Ascending aorta (tissue), 2 donors: ENCODE data around the gene GPR37L1. TPM values are rescaled to one million over a fixed set of nuclear protein-coding genes. Genes with fewer than 3 reads are reported as not detected.
"Not testable (repeated sequence)": the region's sequence is repeated elsewhere in the genome, so short reads cannot be mapped to it uniquely, and the experiment has no call there.

Experiments used
- DNase-seq, 2 donors: peaks; one replicate each; pipeline ENCODE4 v3.0.0-alpha.2; 2019; ENCODE audit warnings: low spot score in 2 of 2
- H3K27ac ChIP-seq, 2 donors: fragments of 200-600 bp; sonication (generic); one replicate each; pipeline ENCODE4 v1.5.1; 2016 to 2017; ENCODE audit warnings: mild to moderate bottlenecking in 1 of 2
- H3K27me3 ChIP-seq: fragments of 200-600 bp; sonication (generic); one replicate; pipeline ENCODE4 v1.5.1; 2017
- H3K36me3 ChIP-seq, 2 donors: fragments of 200-600 bp; sonication (generic); one replicate each; pipeline ENCODE4 v1.5.1; 2016
- H3K4me1 ChIP-seq, 2 donors: fragments of 200-600 bp; sonication (generic); one replicate each; pipeline ENCODE4 v1.5.1; 2016 to 2017; ENCODE audit warnings: mild to moderate bottlenecking in 1 of 2
- H3K4me3 ChIP-seq, 2 donors: fragments of 200-600 bp; sonication (generic); one replicate each; pipeline ENCODE4 v1.5.1; 2016 to 2017; ENCODE audit warnings: mild to moderate bottlenecking in 1 of 2
- H3K9me3 ChIP-seq, 2 donors: fragments of 200-600 bp; sonication (generic); one replicate each; pipeline ENCODE4 v1.5.1; 2016
- intact Hi-C: fragments of 100-400 bp; cut with DNase I; formaldehyde crosslinking; loops from one replicate; pipeline ENCODE4 v1.15.1; 2023
- total RNA-seq: library from RNA; depleted of rRNA; stranded (reverse); fragments of >200 nt; gene quantifications from one replicate; pipeline ENCODE4 v1.1.0, GENCODE V29; 2016
- TF ChIP-seq, protein P1 (sequence below), 3 experiments: fragments of 200-600 bp in 2 of 3; fragments of 450-650 bp in 1 of 3; sonication (generic) in 2 of 3; IDR thresholded peaks; one replicate each; pipeline ENCODE4 v1.5.1; 2016 to 2019; ENCODE audit warnings: antibody characterized with exemption in 3 of 3, mild to moderate bottlenecking in 1 of 3, moderate library complexity in 1 of 3

GPR37L1 gene
- total RNA-seq, 1 donor from 2014 or later, result not detected

DNA sequence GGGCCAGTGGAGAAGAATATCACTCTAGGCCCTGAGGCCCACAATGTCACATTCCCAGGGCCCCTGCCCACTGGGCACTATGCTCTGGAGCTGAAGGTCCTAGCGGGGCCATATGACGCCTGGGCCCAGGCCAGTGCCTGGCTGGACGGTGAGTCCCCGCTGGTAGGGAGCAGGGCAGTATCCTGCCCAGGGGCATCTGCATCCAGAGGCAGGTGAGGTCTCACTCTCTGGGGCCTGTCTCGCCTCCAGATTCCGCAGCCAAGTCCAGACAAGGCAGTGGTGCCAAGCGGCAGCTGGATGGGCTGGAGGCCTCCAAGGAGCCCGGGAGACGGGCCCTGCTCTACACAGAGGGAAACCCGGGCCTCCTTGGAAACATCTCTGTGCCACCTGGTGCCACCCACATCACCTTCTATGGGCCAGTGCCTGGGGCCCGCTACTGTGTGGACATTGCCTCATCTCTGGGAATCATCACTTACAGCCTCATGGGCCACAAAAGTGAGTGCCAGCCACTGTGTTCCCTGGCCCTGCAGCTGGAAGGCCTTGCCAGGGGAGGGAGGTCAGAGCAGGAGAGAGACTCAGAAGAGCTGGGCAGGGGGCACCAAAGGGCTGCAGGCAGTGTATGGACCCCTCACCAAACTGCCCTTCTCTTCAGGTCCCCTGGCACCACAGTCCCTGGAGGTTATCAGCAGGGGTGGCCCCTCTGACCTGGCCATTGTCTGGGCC lies 48.7 kb downstream of the GPR37L1 start:
- H3K9me3 ChIP-seq, result no peaks in the 10 kb centered on the region
- H3K27ac ChIP-seq, result no peak overlapping the region
- H3K4me1 ChIP-seq, result no peaks in the 10 kb centered on the region
- TF ChIP-seq, protein P1, sequence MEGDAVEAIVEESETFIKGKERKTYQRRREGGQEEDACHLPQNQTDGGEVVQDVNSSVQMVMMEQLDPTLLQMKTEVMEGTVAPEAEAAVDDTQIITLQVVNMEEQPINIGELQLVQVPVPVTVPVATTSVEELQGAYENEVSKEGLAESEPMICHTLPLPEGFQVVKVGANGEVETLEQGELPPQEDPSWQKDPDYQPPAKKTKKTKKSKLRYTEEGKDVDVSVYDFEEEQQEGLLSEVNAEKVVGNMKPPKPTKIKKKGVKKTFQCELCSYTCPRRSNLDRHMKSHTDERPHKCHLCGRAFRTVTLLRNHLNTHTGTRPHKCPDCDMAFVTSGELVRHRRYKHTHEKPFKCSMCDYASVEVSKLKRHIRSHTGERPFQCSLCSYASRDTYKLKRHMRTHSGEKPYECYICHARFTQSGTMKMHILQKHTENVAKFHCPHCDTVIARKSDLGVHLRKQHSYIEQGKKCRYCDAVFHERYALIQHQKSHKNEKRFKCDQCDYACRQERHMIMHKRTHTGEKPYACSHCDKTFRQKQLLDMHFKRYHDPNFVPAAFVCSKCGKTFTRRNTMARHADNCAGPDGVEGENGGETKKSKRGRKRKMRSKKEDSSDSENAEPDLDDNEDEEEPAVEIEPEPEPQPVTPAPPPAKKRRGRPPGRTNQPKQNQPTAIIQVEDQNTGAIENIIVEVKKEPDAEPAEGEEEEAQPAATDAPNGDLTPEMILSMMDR (IDR thresholded peaks at IDR 0.05), result no peak
- H3K4me3 ChIP-seq, result no peak overlapping the region
- DNase-seq, result no peak
- H3K36me3 ChIP-seq, result no peaks in the 10 kb centered on the region
- intact Hi-C loops, result no loop called here
- no peaks in the 10 kb centered on the region for H3K27me3 ChIP-seq

DNA sequence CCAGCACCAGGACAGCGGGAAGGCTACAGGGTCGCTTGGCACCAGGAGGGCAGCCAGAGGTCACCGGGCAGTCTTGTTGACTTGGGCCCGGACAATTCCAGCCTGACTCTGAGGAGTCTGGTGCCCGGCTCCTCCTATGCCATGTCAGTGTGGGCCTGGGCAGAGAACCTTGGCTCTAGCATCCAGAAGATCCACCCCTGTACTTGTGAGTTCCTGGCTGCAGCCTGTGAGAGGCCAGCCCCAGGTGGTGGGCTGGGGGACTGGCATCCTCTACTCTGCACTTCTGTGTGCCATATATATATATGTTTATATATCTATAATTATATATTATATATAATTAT lies 49.3 kb downstream of the GPR37L1 start:
- TF ChIP-seq, protein P1 (IDR thresholded peaks at IDR 0.05), result no peak
- no peak for DNase-seq
- Histone ChIP-seq H3K27ac (no peak overlapping the region), H3K36me3 (no peaks in the 10 kb centered on the region), H3K27me3 (no peaks in the 10 kb centered on the region), H3K4me3 (no peak overlapping the region), H3K9me3 (no peaks in the 10 kb centered on the region), H3K4me1 (no peaks in the 10 kb centered on the region)
- intact Hi-C loops, result no loop called here

DNA sequence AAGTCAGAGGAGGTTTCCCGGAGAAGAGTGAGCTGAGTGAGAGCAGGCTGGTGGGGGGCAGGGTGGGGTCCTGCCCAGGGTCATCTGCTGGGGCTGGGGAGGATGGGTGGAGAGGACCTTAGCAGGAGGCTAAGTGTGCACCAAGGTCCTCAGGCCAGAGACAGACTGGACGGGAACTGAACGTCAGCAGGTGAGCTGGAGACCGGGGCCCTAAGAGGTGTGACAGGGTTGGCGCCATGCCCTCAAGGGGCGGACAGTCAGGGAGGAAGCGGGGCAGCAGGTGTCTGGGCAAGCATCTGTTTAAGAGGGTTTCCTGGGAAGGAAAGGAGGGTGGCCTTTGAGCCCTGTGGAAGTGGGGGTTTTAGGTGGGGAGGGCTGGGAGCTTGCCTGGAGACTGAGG lies 51.3 kb downstream of the GPR37L1 start:
- H3K27me3 ChIP-seq, result no peaks in the 10 kb centered on the region
- H3K36me3 ChIP-seq, result no peaks in the 10 kb centered on the region
- no peaks in the 10 kb centered on the region for H3K9me3 ChIP-seq
- DNase-seq, result no peak
- no peak overlapping the region for H3K4me3 ChIP-seq
- H3K4me1 ChIP-seq, result no peaks in the 10 kb centered on the region
- TF ChIP-seq, protein P1 (IDR thresholded peaks at IDR 0.05), result no peak
- intact Hi-C loops, result no loop called here
- no peak overlapping the region for H3K27ac ChIP-seq

DNA sequence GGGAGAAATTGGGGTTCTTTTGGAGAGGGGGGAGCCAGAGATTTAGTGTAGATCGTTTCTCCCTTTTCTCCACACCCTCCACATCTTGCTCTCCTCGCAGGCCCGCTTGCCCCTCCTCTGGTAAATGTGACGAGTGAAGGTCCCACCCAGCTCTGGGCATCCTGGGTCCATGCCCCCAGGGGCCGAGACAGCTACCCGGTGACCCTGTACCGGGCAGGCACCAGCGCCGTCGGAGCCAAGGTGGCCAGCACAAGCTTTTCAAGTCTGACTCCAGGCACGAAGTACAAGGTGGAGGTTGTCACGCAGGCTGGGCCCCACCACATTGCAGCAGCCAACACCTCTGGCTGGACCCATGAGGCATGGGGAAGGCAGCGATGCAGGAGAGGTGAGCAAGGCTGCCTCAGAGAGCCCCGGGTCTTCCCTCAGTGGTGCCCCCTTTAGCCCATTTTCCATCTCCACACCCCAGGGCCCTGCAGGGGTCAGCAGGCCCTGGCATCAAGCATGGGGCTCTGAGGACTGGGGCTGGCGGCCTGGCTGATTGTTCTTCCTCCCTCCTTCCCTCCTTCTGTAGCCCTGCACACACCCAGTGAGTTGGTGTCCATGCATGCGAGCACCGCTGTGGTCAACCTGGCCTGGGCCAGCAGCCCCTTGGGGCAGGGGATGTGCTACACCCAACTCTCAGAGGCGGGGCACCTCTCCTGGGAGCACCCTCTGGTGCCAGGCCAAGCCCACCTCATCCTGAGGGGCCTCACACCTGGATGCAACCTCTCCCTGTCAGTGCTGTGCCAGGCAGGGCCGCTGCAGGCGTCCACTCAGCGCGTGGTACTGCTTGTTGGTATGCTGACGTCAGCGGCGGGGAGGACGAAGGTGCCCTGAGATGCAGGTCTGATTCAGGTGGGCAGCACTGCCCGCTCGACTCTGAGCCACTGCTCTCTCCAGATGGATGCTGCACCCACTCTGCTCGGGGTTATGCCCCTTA lies 54.5 kb downstream of the GPR37L1 start:
- H3K4me3 ChIP-seq, result no peak overlapping the region
- intact Hi-C loops, result no loop called here
- no peaks in the 10 kb centered on the region for H3K4me1 ChIP-seq
- H3K27me3 ChIP-seq, result no peaks in the 10 kb centered on the region
- no peaks in the 10 kb centered on the region for H3K36me3 ChIP-seq
- H3K9me3 ChIP-seq, result no peaks in the 10 kb centered on the region
- TF ChIP-seq, protein P1 (IDR thresholded peaks at IDR 0.05), result no peak
- H3K27ac ChIP-seq, result no peak overlapping the region
- no peak for DNase-seq

DNA sequence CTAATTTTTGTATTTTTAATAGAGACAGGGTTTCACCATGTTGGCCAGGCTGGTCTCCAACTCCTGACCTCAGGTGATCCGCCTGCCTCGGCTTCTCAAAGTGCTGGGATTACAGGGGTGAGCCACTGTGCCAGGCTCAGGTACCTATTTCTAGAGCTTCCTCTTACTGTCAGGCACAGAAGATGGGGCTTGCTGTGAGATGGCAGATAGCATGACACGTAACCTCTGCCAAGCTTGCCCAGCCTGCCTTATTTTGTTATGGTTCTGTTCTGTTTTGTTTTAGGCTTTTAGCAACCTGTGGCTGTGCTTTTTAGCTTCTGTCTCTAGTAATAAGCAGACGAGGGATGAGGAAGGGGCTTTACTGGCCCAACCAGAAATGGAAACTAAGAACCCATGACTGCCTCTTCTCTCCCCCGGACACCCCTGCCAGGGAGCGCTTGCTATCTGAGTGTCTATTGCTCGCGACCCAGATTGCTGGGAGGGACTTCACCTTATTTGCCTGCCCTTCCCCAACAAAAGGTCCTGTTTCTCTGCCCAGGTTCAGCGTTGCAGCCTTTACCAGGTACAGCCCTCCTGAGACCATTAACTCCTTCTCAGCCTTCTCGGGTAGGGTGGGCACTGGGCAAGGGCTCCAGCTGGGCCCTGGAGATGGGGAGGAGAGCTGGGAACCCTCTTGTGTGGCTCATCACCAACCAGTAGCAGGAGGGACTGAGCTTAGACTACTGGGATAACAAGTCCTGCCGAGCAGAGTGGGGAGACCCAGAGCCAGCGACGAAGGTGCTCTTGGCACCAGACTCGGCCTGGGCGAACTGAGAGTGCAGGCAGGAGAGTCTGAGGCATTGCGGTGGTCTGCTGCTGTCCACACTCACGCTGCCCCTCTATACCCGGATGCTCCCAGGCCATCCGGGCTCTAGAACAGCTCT lies 57.4 kb downstream of the GPR37L1 start:
- H3K27ac ChIP-seq, result no peak overlapping the region
- no peaks in the 10 kb centered on the region for H3K9me3 ChIP-seq
- no peak overlapping the region for H3K4me3 ChIP-seq
- no peaks in the 10 kb centered on the region for H3K36me3 ChIP-seq
- H3K27me3 ChIP-seq, result no peaks in the 10 kb centered on the region
- H3K4me1 ChIP-seq, result peaks cover 0 to 4% of the 10 kb centered on the region in 2 donors
- TF ChIP-seq, protein P1 (IDR thresholded peaks at IDR 0.05), result no peak
- intact Hi-C loops, result no loop called here
- no peak for DNase-seq

DNA sequence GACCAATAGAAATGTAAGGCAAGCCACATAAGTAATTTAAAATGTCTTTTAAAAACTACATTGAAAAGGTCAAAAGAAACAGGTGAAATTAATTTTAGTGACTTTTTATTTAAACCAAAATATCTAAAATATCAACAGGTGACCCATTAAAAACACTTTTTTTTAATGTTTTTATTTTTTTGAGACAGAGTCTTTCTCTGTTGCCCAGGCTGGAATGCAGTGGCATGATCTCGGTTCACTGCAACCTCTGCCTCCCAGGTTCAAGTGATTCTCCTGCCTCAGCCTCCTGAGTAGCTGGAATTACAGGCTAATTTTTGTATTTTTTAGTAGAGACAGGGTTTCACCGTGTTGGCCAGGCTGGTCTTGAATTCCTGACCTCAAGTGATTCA lies 58.0 kb downstream of the GPR37L1 start:
- intact Hi-C loops, H3K36me3 ChIP-seq, H3K4me1 ChIP-seq, DNase-seq, H3K4me3 ChIP-seq, H3K27ac ChIP-seq, H3K9me3 ChIP-seq, H3K27me3 ChIP-seq: not testable (repeated sequence)
